GM15510 (cell line): Measurements from ENCODE around the gene CES3.

ENCODE experiments used
- POLR2A ChIP-seq: IDR thresholded peaks from 3 replicates; pipeline ENCODE4 v1.6.1; 2011; ENCODE audit warnings: borderline replicate concordance; ENCODE audit not compliant: insufficient read length; ENCODE audit errors: extremely low read depth

CES3 gene, protein sequence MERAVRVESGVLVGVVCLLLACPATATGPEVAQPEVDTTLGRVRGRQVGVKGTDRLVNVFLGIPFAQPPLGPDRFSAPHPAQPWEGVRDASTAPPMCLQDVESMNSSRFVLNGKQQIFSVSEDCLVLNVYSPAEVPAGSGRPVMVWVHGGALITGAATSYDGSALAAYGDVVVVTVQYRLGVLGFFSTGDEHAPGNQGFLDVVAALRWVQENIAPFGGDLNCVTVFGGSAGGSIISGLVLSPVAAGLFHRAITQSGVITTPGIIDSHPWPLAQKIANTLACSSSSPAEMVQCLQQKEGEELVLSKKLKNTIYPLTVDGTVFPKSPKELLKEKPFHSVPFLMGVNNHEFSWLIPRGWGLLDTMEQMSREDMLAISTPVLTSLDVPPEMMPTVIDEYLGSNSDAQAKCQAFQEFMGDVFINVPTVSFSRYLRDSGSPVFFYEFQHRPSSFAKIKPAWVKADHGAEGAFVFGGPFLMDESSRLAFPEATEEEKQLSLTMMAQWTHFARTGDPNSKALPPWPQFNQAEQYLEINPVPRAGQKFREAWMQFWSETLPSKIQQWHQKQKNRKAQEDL

GRCh38 chr16:66961065-66961744 is at the start of gene CES3:
TSS of gene CES3 (plus strand) at chr16:66961266. CDS start at chr16:66961308, 42 bp downstream.
- TF ChIP-seq POLR2A: no peak

DNA sequence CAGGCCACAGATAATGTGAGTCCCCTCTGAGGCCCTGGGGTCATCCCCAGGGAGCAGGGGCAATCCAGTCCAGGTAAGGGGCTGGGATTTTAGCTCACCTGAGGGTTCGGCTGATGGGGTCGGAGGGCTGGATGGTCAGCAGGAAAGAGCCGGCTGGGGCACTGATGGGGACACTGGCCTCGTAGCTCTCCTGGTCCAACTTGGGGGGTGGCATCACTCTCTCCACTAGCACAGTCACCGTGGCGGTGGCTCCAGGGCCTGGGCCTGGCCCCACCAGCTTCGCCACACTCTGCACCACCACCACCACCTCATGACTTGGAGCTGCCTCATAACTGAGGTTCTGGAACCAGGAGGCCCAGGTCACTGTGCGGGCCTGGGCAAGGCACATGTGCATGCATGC is 49.3 kb upstream of the CES3 start:
- TF ChIP-seq POLR2A: no peak

- no peak for TF ChIP-seq POLR2A
These were observed 48.0 kb upstream of the CES3 start for GRCh38 chr16:66913081-66913480.

DNA sequence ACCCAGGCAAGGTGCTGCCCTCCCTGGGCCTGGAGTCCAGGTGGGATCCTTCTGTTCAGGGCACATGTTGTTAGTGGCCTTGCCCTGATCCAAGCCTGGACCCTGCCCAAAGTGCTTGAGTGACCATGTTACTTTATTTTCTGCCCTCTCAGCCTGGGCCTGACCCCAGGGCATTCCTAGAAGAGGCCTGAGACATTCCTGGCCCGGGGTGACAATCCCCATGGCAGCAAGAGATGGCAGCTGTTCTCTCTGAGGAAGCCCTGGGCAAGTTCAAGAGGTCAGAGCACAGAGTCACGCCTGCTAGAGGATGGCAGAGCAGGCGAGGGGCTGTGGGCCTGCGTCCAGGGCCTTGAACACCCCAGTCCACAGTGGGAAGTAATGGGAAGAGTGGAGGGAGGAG is 47.4 kb upstream of the CES3 start:
- no peak for TF ChIP-seq POLR2A

GRCh38 chr16:66914541-66914940 is 46.5 kb upstream of the CES3 start:
- TF ChIP-seq POLR2A: no peak

DNA sequence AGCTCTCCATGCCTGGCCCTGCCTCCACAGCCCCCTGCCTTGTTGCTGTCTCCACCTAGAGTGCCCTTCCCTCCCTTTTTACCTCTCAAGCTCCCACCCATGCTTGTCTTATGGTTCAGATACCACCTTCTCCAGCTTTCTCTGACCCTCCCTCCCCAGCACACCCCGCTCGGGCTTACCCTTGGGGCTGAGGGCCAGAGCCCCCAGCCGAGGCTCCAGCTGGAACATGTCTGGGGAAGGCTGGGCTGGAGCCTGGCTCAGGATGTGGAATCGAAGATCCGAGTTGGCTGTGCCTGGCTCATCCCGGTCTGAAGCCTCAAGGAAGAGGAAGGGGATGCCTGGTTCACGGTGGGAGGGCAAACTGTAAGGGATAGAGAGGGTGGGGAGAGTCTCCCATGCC is 46.0 kb upstream of the CES3 start:
- TF ChIP-seq POLR2A: no peak

- no peak for TF ChIP-seq POLR2A
These were observed 44.5 kb upstream of the CES3 start for GRCh38 chr16:66916518-66916917.

DNA sequence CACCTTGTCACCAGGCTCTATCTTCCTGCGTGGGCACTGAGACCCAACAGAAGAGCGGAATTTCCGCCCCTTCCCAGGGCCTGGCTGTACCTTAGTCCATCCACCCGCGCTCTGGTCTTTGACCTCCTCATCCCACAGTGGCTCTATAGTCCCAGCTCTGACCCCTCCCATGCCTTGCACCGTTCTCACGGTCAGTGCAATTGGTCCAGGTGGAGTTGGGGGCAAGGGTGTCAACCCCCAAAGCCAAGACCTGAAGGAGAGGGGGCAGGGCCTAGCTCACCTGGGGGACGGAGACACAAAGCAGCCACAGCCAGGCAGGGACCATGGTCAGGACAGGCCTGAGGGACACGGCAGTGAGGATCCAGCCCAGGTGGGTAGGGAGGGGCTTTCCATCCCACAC is 43.3 kb upstream of the CES3 start:
- TF ChIP-seq POLR2A: no peak

DNA sequence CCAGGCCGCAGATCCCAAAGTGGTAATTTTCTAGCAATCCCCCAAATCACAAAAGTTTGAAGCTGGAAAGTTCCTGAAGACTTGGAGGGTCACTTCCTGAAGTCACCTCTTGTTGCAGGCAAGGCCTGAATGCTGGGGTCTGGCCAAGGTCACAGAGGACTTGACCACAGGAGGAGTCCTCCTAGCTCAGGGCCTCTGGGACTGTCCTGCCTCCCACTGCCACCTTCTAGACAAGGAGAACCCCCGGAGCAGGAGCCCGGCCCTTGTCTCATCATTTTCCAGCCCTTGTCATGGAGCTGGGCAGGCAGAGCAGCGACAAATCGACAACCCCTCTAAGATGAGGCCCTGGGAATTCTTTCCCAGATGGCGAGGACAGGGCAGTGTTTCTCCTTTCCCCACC is 42.7 kb upstream of the CES3 start:
- no peak for TF ChIP-seq POLR2A

DNA sequence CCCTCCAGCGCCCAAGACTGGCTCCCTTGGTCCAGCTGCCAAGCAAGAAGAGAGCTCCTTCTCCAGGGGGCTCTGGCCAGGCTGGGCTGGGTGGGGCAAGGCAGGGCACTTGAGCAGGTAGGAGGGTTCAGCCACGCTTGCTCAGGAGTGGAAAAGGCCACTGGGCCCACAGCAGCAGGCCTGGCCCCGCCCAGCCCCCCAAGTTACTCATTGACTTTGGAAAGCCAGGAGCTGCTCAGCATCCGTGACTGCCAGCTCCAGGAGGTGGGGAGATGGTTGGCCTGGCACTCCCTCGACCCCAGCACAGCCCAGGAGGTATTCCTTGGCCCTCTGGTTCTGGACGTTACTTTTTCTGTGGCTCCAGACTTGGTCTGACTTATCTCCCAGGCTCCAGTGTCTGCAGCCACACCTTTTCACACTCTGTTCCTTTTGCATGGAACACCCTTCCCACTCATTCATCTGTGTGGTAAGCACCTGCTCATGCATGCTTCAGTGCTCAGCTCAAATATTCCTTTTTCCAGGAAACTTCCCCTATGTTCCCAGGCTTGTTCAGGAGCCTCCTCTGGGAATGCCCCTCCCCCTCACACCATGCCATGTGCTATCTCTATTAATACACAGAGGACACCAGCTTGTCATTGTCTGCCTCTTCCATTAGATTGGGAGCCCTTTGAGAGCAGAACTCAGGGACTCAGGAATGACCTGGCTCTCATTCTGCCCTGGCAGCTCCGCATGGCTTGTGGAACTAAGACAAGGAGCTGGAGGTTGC is 42.1 kb upstream of the CES3 start, which contains the start of gene CDH16:
Gene CDH16 (minus strand): TSS at position 83 of the 766 bp plus-strand sequence. CDS start 820 bp downstream, outside the sequence.
- TF ChIP-seq POLR2A: no peak

DNA sequence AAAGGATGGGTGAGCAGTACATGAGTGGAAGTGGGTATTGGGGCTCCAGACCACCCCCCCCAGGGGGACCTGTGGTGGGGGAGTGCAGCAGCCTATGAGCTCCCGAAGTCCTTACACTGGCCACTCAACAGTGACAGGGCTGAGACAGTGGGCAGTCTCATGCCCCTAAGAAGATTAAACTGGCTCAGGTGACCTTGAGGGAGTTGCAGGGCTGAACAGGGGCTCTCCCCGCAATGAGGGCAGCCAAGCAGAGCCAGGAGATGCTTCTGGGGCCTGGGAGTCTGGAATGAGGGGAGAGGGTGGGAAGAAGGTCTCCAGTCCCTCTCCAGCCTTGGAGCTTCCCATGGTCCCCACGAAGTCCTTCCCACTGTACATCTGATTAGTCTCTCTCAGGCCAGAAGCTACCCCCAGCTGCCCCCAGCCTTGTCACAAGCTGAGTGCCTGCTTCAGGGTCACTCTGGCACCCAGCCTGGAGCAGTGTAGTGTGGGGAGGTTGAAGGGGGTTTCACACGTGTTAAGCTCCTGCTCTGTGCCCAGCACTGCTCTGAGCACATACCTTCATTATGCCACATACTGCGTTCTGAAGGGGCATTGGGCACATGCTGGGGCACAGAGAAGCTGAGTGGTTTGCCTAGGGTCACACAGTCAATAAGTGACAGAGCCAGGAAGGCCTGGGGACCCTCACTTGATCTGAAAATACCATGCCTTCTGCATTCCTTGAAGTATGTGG is 41.3 kb upstream of the CES3 start:
- no peak for TF ChIP-seq POLR2A

- TF ChIP-seq POLR2A: no peak
These were observed 40.8 kb upstream of the CES3 start for GRCh38 chr16:66920299-66920590.

DNA sequence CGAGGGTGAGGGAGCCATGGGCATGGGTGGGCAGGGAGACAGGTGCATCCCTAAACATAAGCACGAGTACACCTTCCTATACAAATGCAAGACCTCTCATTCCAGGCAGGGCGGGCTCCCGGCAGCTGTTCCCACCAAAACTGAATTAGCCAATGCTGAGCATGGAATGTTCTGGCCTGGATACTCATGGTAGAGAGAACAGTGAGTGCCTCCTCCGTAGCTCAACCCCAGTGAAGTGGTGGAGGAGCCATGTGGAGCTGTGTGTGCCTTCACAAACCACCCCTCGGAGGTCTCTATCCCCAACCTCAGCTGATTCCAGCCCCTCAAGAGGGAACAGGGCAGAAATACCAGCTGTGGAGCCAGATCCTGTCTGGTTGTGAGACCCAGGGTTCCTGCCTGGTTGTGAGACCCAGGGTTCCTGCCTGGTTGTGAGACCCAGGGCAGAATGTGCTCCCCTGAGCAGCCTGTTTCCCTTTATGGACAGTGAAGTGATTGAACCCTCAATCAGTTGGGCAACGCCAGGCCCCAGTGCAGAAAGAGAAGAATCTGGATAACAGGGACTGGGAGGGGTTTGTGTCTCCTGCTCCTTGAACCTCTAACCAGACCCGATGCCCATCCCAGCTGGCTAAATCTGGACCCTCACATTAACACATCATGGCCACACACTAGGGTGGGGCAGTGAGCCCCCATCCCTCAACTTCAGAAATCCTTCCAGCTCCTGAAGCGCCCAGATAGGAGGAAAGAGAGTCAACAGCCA is 40.0 kb upstream of the CES3 start:
- TF ChIP-seq POLR2A: no peak
